Tibial nerve (tissue), 4 donors: ENCODE results near the gene DTYMK. TPM values are rescaled to one million over a fixed set of nuclear protein-coding genes. Genes with fewer than 3 reads are reported as not detected.

Experiments
- DNase-seq, 2 donors: peaks; one replicate each; pipeline ENCODE4 v3.0.0-alpha.2; 2019; ENCODE audit warnings: low spot score in 2 of 2
- H3K27ac ChIP-seq, 4 donors: fragments of 200-600 bp; sonication (generic) in 3 of 4; one replicate each; pipeline ENCODE4 v1.5.1; 2017 to 2019; ENCODE audit warnings: mild to moderate bottlenecking in 1 of 4
- H3K27me3 ChIP-seq, 2 donors: fragments of 200-600 bp; sonication (generic) in 1 of 2; one replicate each; pipeline versions ENCODE4 v1.5.1 to v1.6.0; 2017 to 2019
- H3K36me3 ChIP-seq, 3 donors: fragments of 200-600 bp; sonication (generic); one replicate each; pipeline ENCODE4 v1.5.1; 2018 to 2019
- H3K4me1 ChIP-seq, 4 donors: fragments of 200-600 bp; sonication (generic) in 3 of 4; one replicate each; pipeline ENCODE4 v1.5.1; 2017 to 2019
- H3K4me3 ChIP-seq, 4 donors: fragments of 200-600 bp; sonication (generic) in 3 of 4; one replicate each; pipeline ENCODE4 v1.5.1; 2017 to 2019; ENCODE audit warnings: mild to moderate bottlenecking in 1 of 4, moderate library complexity in 1 of 4
- H3K9me3 ChIP-seq, 4 donors: fragments of 200-600 bp; sonication (generic) in 3 of 4; one replicate each; pipeline ENCODE4 v1.5.1; 2017 to 2019
- EP300 ChIP-seq, 2 donors: sonication (generic); formaldehyde crosslinking; IDR thresholded peaks; one replicate each; pipeline ENCODE4 v1.6.1; 2017; ENCODE audit warnings: antibody characterized with exemption in 2 of 2, mild to moderate bottlenecking in 1 of 2
- POLR2A ChIP-seq, 2 donors: fragments of 450-650 bp; IDR thresholded peaks; one replicate each; pipeline ENCODE4 v1.6.1; 2017; ENCODE audit warnings: antibody characterized with exemption in 2 of 2, mild to moderate bottlenecking in 2 of 2, moderate library complexity in 2 of 2
- WGBS, 2 donors: methylation state at CpG; one replicate each; pipeline ENCODE4 v1.1.5; 2018; 5-methylcytosine and 5-hydroxymethylcytosine counted together
- total RNA-seq, 4 donors: library from RNA; depleted of rRNA; stranded (reverse); fragments of >200 nt; gene quantifications; one replicate each; pipeline ENCODE4 v1.1.0, GENCODE V29; 2016
- TF ChIP-seq, protein P1 (sequence below), 5 experiments: fragments of 200-600 bp in 3 of 5; fragments of 450-650 bp in 2 of 5; sonication (generic) in 3 of 5; IDR thresholded peaks; one replicate each; pipeline ENCODE4 v1.5.1; 2016 to 2019; ENCODE audit warnings: antibody characterized with exemption in 5 of 5, mild to moderate bottlenecking in 3 of 5, moderate library complexity in 2 of 5

The DTYMK gene
- total RNA-seq, 4 donors from 2014 or later, result 20.5 to 35.4 (median 21.3) TPM

- Histone ChIP-seq H3K9me3 (no peaks in the 10 kb centered on the region), H3K27me3 (no peaks in the 10 kb centered on the region), H3K4me1 (peaks cover 0 to 7% (median 3%) of the 10 kb centered on the region in 4 donors), H3K4me3 (no peak overlapping the region), H3K27ac (no peak overlapping the region), H3K36me3 (peaks cover 0 to 100% (median 6%) of the 10 kb centered on the region in 3 donors)
- TF ChIP-seq EP300 (IDR thresholded peaks at IDR 0.05) (no peak), POLR2A (IDR thresholded peaks at IDR 0.05) (no peak)
- TF ChIP-seq, protein P1, sequence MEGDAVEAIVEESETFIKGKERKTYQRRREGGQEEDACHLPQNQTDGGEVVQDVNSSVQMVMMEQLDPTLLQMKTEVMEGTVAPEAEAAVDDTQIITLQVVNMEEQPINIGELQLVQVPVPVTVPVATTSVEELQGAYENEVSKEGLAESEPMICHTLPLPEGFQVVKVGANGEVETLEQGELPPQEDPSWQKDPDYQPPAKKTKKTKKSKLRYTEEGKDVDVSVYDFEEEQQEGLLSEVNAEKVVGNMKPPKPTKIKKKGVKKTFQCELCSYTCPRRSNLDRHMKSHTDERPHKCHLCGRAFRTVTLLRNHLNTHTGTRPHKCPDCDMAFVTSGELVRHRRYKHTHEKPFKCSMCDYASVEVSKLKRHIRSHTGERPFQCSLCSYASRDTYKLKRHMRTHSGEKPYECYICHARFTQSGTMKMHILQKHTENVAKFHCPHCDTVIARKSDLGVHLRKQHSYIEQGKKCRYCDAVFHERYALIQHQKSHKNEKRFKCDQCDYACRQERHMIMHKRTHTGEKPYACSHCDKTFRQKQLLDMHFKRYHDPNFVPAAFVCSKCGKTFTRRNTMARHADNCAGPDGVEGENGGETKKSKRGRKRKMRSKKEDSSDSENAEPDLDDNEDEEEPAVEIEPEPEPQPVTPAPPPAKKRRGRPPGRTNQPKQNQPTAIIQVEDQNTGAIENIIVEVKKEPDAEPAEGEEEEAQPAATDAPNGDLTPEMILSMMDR (IDR thresholded peaks at IDR 0.05), result no peak
- DNase-seq, result no peak
- 82 to 91% methylated on average over 12 to 15 of the region's 17 CpGs for WGBS, 2 donors
Measured at GRCh38 chr2:241676665-241677064, 9.9 kb downstream of the DTYMK start.

GRCh38 chr2:241675885-241676284 is 10.7 kb downstream of the DTYMK start:
- no peak for DNase-seq
- Histone ChIP-seq H3K27ac (no peak overlapping the region), H3K4me3 (no peak overlapping the region), H3K9me3 (no peaks in the 10 kb centered on the region), H3K36me3 (peaks cover 0 to 100% (median 3%) of the 10 kb centered on the region in 3 donors), H3K27me3 (no peaks in the 10 kb centered on the region), H3K4me1 (peaks cover 0 to 2% (median 0%) of the 10 kb centered on the region in 4 donors)
- WGBS, 2 donors, result 86 to 93% methylated on average over 5 to 15 of the region's 17 CpGs
- no peak for TF ChIP-seq EP300 (IDR thresholded peaks at IDR 0.05)
- no peak for TF ChIP-seq POLR2A (IDR thresholded peaks at IDR 0.05)
- TF ChIP-seq, protein P1 (IDR thresholded peaks at IDR 0.05), result no peak

DNA sequence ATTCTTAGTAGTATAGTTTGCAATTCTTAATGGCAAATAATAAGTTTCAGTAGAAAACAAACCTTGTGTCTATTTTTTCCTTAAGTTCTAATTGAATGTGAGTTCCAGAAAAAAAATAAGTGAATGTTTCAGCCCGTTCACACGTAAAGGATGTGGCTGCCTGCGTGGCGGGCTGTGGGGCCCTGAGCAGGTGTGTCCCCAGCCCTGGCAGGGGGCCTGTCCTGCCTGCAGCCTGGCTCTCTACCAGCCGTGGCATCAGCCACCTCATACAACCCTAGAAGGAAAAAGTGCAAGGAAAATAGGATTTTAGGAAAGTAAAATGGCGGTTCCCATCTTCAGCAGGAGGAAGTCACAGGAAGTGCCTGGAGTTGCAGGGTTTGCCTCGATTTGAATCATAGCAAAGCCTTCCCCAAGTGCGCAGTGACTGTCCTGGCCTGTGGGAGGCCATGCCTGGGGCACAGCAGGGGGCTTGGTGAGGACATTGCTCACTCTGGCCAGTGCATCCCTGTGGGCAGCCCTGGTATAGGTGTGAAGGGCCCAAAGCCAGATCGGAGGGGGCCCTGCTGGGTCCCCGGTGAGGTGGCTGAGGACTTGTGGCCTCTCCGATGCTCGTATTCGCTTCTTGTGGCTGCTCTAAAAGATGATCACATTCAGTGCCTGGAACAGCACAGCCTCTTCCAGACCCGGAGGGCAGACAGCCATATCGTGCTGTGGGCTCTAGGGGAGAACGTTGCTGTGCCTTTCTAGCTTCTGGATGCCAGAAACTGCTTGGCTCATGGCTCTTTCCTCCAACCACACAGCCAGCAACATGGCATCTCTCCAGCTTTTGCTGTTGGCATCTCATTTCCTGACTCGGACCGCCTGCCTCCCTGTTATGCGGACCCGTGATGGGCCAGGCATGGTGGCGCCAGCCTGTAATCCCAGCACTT is 12.6 kb downstream of the DTYMK start:
- Histone ChIP-seq H3K9me3 (no peaks in the 10 kb centered on the region), H3K4me3 (no peak overlapping the region), H3K27me3 (no peaks in the 10 kb centered on the region), H3K4me1 (no peaks in the 10 kb centered on the region), H3K36me3 (peaks cover 0 to 100% (median 0%) of the 10 kb centered on the region in 3 donors), H3K27ac (no peak overlapping the region)
- DNase-seq, result no peak
- TF ChIP-seq EP300 (IDR thresholded peaks at IDR 0.05) (no peak), POLR2A (IDR thresholded peaks at IDR 0.05) (no peak)
- TF ChIP-seq, protein P1 (IDR thresholded peaks at IDR 0.05), result no peak
- WGBS, 2 donors, result 80 to 81% methylated on average over 20 of the region's 21 CpGs

DNA sequence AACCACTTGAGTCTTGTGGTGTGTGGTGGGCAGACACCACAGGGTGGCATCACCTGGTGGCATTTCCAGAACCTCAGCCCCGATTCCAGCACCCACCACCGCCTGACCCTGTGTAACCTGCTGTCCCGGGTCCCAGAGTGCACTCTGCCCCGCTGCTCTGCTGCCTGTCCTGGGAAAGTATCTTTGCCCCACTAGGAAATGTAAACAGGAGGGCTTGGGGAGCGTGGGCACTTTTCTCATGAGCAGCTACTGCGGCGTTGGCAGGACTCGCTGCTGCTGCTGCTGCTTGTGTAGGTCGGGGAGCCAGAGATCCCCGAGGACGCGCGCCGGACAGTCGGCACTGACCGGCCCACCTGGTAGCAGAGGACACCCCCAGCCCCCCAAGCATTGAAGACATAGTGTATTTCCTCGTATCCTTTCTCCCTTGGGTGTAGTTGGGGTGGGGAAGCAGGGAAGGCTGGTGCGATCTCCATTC is 13.4 kb downstream of the DTYMK start:
- no peak overlapping the region for H3K27ac ChIP-seq
- no peaks in the 10 kb centered on the region for H3K27me3 ChIP-seq
- no peak for TF ChIP-seq EP300 (IDR thresholded peaks at IDR 0.05)
- no peak for TF ChIP-seq POLR2A (IDR thresholded peaks at IDR 0.05)
- TF ChIP-seq, protein P1 (IDR thresholded peaks at IDR 0.05), result no peak
- no peaks in the 10 kb centered on the region for H3K9me3 ChIP-seq
- DNase-seq, result no peak
- no peaks in the 10 kb centered on the region for H3K4me1 ChIP-seq
- no peak overlapping the region for H3K4me3 ChIP-seq
- peaks cover 0 to 100% (median 6%) of the 10 kb centered on the region in 3 donors for H3K36me3 ChIP-seq
- 84 to 88% methylated on average over 17 to 18 of the region's 18 CpGs for WGBS, 2 donors
